ENCODE measurements around the gene PIM1. TPM values are rescaled to one million over a fixed set of nuclear protein-coding genes. Genes with fewer than 3 reads are reported as not detected.

The PIM1 gene
- total and polyA plus RNA-seq, 2 experiments from 2014 or later, result 14.7 to 21.5 TPM

- no peak overlapping the region for H3K4me3 ChIP-seq
- no peak for DNase-seq (ENCODE audit: low read depth in 1 of 2, low spot score in 1 of 2)
- peak overlapping the region; percentile 94 for H3K27ac ChIP-seq
- peaks cover 43% of the 10 kb centered on the region for H3K4me1 ChIP-seq (ENCODE audit: low read depth)
- no peaks in the 10 kb centered on the region for H3K9me3 ChIP-seq (ENCODE audit: low read depth)
- H3K36me3 ChIP-seq, result no peaks in the 10 kb centered on the region
- TF ChIP-seq, protein P1, sequence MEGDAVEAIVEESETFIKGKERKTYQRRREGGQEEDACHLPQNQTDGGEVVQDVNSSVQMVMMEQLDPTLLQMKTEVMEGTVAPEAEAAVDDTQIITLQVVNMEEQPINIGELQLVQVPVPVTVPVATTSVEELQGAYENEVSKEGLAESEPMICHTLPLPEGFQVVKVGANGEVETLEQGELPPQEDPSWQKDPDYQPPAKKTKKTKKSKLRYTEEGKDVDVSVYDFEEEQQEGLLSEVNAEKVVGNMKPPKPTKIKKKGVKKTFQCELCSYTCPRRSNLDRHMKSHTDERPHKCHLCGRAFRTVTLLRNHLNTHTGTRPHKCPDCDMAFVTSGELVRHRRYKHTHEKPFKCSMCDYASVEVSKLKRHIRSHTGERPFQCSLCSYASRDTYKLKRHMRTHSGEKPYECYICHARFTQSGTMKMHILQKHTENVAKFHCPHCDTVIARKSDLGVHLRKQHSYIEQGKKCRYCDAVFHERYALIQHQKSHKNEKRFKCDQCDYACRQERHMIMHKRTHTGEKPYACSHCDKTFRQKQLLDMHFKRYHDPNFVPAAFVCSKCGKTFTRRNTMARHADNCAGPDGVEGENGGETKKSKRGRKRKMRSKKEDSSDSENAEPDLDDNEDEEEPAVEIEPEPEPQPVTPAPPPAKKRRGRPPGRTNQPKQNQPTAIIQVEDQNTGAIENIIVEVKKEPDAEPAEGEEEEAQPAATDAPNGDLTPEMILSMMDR (IDR thresholded peaks at IDR 0.05; ENCODE audit: low read depth, low read length), result no peak
- no peaks in the 10 kb centered on the region for H3K27me3 ChIP-seq
These were observed 39.2 kb upstream of the PIM1 start for GRCh38 chr6:37130704-37131103.

GRCh38 chr6:37131104-37131959, 38.6 kb upstream of the PIM1 start:
- Histone ChIP-seq H3K9me3 (ENCODE audit: low read depth) (no peaks in the 10 kb centered on the region), H3K4me3 (no peak overlapping the region), H3K4me1 (ENCODE audit: low read depth) (peaks cover 44% of the 10 kb centered on the region), H3K27me3 (no peaks in the 10 kb centered on the region), H3K36me3 (no peaks in the 10 kb centered on the region), H3K27ac (peak overlapping the region; percentile 94)
- DNase-seq (ENCODE audit: low read depth in 1 of 2, low spot score in 1 of 2), result peak in 1 of 2 donors; percentile 37
- TF ChIP-seq, protein P1 (IDR thresholded peaks at IDR 0.05; ENCODE audit: low read depth, low read length), result no peak

DNA sequence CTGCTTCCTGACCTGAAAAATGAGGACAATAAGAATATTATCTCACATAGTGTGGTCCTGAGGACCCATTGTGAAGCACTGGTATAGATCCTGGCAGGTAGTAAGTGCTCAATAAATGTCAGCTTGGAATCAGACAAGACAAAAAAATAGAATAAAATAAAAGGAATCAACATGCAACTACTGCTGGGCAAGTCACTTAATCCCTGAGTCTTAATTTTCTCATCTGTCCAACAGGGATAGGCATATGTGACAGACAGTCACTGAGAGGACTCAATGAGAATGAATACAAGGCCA, 38.0 kb upstream of the PIM1 start:
- H3K4me3 ChIP-seq, result no peak overlapping the region
- TF ChIP-seq, protein P1 (IDR thresholded peaks at IDR 0.05; ENCODE audit: low read depth, low read length), result no peak
- no peaks in the 10 kb centered on the region for H3K9me3 ChIP-seq (ENCODE audit: low read depth)
- H3K27me3 ChIP-seq, result no peaks in the 10 kb centered on the region
- peak overlapping the region; percentile 94 for H3K27ac ChIP-seq
- peaks cover 42% of the 10 kb centered on the region for H3K4me1 ChIP-seq (ENCODE audit: low read depth)
- DNase-seq (ENCODE audit: low read depth in 1 of 2, low spot score in 1 of 2), result no peak
- no peaks in the 10 kb centered on the region for H3K36me3 ChIP-seq

DNA sequence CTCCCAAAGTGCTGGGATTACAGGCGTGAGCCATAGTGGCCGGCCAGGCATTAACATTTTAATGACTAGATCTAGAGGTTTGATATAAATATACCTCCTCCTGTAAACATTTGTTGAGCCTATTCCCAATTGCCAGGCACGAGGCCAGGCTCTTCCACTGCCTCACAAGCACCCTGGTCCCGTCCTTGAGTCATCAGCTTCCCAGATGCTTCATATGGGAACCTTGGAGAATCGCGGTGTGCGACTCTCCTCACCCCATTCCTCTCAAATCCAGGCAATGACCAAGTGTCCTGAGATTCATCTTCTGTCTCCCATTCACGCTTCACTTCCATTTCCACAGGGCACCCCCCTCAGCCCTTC, 35.9 kb upstream of the PIM1 start:
- no peaks in the 10 kb centered on the region for H3K36me3 ChIP-seq
- TF ChIP-seq, protein P1 (IDR thresholded peaks at IDR 0.05; ENCODE audit: low read depth, low read length), result no peak
- no peak overlapping the region for H3K4me3 ChIP-seq
- peak in 1 of 2 donors; percentile 63 for DNase-seq (ENCODE audit: low read depth in 1 of 2, low spot score in 1 of 2)
- H3K9me3 ChIP-seq (ENCODE audit: low read depth), result no peaks in the 10 kb centered on the region
- H3K27me3 ChIP-seq, result no peaks in the 10 kb centered on the region
- peak overlapping the region; percentile 2 for H3K27ac ChIP-seq
- H3K4me1 ChIP-seq (ENCODE audit: low read depth), result peaks cover 41% of the 10 kb centered on the region

DNA sequence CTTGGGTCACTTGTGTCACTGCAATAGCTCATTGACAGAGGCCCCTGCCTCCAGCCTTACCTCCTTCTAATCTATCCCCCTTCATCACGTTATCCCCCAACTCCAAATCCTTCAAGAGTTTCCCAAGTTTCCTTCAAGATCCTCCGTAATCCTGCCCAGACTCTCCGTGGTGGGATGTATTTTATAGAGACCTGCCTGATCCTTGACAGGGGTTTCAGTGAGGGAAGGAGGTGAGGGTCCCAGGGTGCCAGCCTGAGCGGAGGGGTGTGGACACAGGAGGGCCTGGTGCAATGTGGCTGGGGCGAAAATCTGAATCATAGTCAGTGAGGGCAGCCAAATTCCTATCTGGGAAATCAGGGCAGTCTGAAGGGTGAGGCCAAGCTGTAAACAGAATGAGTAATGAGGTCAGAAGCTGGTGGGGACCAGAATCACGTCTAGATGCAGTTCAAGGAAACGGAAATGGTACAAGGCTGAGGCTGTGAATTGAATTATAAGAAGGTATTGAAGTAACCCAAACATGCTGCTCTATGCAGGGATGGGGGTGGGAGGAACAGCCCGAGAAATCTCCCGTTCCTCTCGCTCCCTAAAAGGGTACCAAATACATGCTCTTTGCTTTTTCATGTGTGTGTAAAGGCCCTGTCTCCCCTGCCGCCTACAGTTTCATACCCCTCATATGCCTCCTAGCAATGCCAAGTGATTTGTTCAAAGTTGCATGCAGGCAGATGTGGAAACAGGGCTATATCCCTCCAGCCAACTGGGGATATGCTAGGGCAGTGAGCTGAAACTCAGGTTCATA, 35.4 kb upstream of the PIM1 start:
- Histone ChIP-seq H3K36me3 (no peaks in the 10 kb centered on the region), H3K27me3 (no peaks in the 10 kb centered on the region), H3K4me1 (ENCODE audit: low read depth) (peaks cover 45% of the 10 kb centered on the region), H3K9me3 (ENCODE audit: low read depth) (no peaks in the 10 kb centered on the region), H3K27ac (peak overlapping the region; percentile 2), H3K4me3 (no peak overlapping the region)
- peak in 1 of 2 donors; percentile 93 for DNase-seq (ENCODE audit: low read depth in 1 of 2, low spot score in 1 of 2)
- TF ChIP-seq, protein P1 (IDR thresholded peaks at IDR 0.05; ENCODE audit: low read depth, low read length), result no peak
